ENCODE data around the gene CPEB1.

- TF ChIP-seq ZNF791 (tag by site-specific recombination; IDR thresholded peaks at IDR 0.05) (no peak), KLF16 (tag by site-specific recombination; IDR thresholded peaks at IDR 0.05) (no peak), MZF1 (tag by site-specific recombination; IDR thresholded peaks at IDR 0.05; ENCODE audit: borderline replicate concordance) (no peak), ZFHX2 (tag by site-specific recombination; conservative IDR thresholded peaks at IDR 0.05) (no peak), RBAK (tag by site-specific recombination; IDR thresholded peaks at IDR 0.05) (no peak), ZNF707 (tag by site-specific recombination; IDR thresholded peaks at IDR 0.05) (no peak)
- TF ChIP-seq, protein P1, sequence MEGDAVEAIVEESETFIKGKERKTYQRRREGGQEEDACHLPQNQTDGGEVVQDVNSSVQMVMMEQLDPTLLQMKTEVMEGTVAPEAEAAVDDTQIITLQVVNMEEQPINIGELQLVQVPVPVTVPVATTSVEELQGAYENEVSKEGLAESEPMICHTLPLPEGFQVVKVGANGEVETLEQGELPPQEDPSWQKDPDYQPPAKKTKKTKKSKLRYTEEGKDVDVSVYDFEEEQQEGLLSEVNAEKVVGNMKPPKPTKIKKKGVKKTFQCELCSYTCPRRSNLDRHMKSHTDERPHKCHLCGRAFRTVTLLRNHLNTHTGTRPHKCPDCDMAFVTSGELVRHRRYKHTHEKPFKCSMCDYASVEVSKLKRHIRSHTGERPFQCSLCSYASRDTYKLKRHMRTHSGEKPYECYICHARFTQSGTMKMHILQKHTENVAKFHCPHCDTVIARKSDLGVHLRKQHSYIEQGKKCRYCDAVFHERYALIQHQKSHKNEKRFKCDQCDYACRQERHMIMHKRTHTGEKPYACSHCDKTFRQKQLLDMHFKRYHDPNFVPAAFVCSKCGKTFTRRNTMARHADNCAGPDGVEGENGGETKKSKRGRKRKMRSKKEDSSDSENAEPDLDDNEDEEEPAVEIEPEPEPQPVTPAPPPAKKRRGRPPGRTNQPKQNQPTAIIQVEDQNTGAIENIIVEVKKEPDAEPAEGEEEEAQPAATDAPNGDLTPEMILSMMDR (tag by site-specific recombination; IDR thresholded peaks at IDR 0.05): no peak
- TF ChIP-seq, protein P2, sequence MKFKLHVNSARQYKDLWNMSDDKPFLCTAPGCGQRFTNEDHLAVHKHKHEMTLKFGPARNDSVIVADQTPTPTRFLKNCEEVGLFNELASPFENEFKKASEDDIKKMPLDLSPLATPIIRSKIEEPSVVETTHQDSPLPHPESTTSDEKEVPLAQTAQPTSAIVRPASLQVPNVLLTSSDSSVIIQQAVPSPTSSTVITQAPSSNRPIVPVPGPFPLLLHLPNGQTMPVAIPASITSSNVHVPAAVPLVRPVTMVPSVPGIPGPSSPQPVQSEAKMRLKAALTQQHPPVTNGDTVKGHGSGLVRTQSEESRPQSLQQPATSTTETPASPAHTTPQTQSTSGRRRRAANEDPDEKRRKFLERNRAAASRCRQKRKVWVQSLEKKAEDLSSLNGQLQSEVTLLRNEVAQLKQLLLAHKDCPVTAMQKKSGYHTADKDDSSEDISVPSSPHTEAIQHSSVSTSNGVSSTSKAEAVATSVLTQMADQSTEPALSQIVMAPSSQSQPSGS (tag by site-specific recombination; IDR thresholded peaks at IDR 0.05; ENCODE audit: low read depth): no peak
- TF ChIP-seq, protein P3, sequence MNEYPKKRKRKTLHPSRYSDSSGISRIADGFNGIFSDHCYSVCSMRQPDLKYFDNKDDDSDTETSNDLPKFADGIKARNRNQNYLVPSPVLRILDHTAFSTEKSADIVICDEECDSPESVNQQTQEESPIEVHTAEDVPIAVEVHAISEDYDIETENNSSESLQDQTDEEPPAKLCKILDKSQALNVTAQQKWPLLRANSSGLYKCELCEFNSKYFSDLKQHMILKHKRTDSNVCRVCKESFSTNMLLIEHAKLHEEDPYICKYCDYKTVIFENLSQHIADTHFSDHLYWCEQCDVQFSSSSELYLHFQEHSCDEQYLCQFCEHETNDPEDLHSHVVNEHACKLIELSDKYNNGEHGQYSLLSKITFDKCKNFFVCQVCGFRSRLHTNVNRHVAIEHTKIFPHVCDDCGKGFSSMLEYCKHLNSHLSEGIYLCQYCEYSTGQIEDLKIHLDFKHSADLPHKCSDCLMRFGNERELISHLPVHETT (tag by site-specific recombination; IDR thresholded peaks at IDR 0.05): no peak
Measured at GRCh38 chr15:82595203-82595602, 52.0 kb downstream of the CPEB1 start.

Measured in HEK293 (cell line).